Astrocyte of the cerebellum (primary cell): ENCODE measurements around the gene ROS1.

Source experiments
- DNase-seq: peaks from one replicate; pipeline ENCODE4 v3.0.0-alpha.2; 2011; ENCODE audit warnings: low read depth
- H3K4me3 ChIP-seq: 2 replicates; pipeline ENCODE4 v1.5.1; 2011; ENCODE audit warnings: mild to moderate bottlenecking, low read depth, low read length, moderate library complexity
- in situ Hi-C: cut with HindIII; loops from 2 replicates; pipeline ENCODE4 v1.10.0; 2017; ENCODE audit warnings: low sequenced_read_pairs
- TF ChIP-seq, protein P1 (sequence below): IDR thresholded peaks from 2 replicates; pipeline ENCODE4 v1.5.1; 2012; ENCODE audit warnings: low read length, low read depth, moderate library complexity, mild to moderate bottlenecking; ENCODE audit errors: missing control alignments

The ROS1 gene

DNA sequence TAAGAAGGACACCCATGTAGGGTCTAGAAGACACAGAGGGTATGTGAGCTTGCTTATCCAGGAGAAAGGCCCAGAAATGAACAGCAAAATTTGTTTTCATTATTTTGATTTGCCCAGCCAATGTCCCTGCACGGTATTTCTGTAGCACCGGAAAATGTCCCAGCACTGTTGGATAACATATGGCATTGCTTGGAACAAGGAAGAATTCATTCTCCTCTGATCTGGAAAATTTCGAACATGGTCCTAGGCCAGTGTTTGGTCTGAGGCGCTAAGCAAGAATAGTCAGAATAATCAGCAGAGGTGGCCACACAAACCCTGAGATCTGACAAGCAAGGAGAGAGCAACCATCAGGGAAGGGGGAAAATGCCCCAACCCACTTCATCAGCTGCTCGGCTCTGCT is 26.6 kb downstream of the ROS1 start:
- no peak overlapping the region for H3K4me3 ChIP-seq
- DNase-seq, result no peak
- in situ Hi-C loops, result no loop called here
- TF ChIP-seq, protein P1, sequence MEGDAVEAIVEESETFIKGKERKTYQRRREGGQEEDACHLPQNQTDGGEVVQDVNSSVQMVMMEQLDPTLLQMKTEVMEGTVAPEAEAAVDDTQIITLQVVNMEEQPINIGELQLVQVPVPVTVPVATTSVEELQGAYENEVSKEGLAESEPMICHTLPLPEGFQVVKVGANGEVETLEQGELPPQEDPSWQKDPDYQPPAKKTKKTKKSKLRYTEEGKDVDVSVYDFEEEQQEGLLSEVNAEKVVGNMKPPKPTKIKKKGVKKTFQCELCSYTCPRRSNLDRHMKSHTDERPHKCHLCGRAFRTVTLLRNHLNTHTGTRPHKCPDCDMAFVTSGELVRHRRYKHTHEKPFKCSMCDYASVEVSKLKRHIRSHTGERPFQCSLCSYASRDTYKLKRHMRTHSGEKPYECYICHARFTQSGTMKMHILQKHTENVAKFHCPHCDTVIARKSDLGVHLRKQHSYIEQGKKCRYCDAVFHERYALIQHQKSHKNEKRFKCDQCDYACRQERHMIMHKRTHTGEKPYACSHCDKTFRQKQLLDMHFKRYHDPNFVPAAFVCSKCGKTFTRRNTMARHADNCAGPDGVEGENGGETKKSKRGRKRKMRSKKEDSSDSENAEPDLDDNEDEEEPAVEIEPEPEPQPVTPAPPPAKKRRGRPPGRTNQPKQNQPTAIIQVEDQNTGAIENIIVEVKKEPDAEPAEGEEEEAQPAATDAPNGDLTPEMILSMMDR, result no peak

DNA sequence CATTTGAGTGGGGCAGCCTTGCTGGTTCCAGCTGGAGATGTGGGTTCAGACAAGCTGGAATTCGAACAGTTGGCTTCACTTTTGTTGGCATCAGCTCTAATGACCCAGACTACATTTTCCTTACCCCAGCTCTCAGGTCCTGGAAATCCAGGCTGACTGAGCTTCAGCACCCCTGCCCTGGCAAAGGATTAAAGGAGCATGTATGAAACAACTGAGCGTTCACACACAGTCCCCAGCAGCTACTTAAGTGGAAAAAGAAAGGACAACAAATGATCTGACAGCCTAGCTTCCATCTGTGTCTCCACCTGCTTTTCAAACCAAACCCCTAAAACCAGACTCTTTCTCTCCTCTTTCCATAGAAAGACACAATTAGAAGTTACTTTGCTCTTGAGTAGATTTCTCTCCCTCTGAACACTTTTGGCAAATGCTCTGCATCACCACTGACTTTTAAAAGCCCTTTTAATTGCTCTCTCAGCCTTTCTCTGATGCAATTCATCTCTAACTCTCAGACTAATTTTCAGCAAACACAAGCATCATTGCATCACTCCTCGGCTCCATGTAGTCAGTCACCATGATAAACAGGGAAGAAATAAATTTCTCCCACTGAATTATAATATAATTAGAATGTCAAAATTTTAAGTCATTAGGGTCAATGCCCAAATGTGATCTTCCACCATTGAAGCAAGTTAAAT is 28.1 kb downstream of the ROS1 start:
- no peak for DNase-seq
- in situ Hi-C loops, result no loop called here

DNA sequence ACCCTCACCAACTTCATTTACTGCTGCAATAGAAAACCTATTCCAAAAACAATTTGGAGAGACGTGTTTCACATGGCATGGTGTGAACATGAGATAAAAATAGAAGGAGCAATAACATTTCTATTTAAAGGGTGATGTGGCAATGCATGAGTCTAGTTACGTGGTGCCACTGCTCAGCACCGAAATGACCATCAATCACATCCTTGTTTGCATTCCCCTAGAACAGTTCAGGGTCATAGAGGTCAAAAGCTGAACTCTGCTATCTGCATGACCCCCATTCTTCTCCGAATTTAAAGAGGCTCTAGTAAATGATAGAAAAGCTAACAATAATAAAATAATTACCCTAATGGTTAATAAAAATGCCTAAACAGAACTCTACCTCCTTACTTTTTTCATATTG is 29.5 kb downstream of the ROS1 start:
- TF ChIP-seq, protein P1, result no peak
- in situ Hi-C loops, result no loop called here
- no peak for DNase-seq
- H3K4me3 ChIP-seq, result no peak overlapping the region

More for the DNA sequence above, 28.1 kb downstream of the ROS1 start:
- H3K4me3 ChIP-seq, result no peak overlapping the region
- TF ChIP-seq, protein P1, result no peak

DNA sequence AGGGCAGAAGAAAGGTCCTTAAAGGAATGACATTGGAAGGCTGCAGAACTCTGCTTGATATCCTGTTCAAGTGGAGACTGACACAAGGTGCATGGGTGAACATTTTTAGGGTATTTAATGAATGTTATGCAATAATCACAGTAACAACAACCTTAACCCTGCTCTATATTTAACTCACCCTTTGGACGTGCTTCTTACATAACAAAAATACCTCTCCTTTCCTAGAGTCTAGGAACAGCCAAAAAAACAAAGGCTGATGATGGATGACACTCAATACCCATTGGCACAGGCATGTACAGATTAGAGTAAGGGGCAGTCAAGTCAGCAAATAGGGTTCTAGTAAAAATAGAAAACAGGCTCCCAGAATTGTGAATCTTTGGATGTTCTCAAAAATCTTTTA is 30.6 kb downstream of the ROS1 start:
- TF ChIP-seq, protein P1, result no peak
- no peak for DNase-seq
- in situ Hi-C loops, result no loop called here
- H3K4me3 ChIP-seq, result no peak overlapping the region

DNA sequence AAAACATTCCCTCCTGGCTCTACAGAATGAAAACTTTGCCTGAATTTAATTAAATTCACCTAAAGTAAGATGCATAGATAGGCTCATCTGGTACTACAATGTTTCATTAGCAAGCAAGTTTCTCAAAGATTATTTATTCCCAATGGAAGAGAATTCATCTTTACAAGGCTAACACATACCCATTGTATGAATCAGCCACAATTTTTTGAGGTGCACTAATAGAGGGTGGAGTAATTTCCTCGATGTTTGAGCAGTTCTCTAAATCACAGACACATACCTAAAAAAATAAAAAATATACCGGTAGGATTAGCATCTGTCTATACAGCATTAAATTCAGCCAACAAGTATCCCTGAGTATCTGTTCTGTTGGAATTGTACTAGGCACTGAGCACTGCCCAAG is 32.7 kb downstream of the ROS1 start:
- H3K4me3 ChIP-seq, result no peak overlapping the region
- in situ Hi-C loops, result no loop called here
- TF ChIP-seq, protein P1, result no peak
- no peak for DNase-seq

DNA sequence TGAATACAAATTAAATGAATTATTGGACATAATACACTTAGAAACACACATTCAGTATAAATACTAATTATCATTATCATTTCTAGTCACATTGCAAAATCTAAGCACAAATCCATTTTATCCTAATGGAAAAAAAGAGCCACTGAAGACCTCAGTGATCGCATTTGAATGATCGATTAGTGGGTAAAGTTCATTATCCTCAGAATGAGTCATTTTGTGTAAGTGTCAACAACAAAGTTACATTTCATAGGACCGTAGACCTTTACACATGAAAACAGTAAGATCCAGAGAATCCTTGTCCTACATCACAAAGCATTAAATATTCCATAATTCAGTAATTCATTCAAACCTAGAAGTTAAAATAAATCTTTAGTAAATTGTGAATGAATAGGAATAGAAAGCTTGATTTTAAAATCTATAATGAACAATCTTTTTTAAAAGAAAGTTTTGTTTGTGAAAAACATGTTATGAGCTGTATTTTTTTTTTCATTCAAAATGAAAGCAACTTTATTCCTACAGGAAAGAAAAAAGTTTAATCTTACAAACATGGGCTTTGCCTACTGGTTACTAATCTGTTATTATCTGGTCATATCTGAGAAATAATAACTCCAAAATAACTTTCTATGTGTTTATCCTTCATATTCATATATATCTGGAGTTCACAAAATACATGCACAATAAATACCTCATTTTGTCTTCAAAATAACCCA is 33.7 kb downstream of the ROS1 start:
- in situ Hi-C loops, result no loop called here
- no peak for DNase-seq
- TF ChIP-seq, protein P1, result no peak
- H3K4me3 ChIP-seq, result no peak overlapping the region
